HG03025 (cell line): ENCODE results near the gene METRNL.
"Not testable (repeated sequence)": the region's sequence is repeated elsewhere in the genome, so short reads cannot be mapped to it uniquely, and the experiment has no call there.

ENCODE experiments used
- ATAC-seq: cut with Tn5 transposase; IDR thresholded peaks from one replicate; pipeline ENCODE4 v1.9.1; 2021; ENCODE audit warnings: mild to moderate bottlenecking, moderate library complexity; ENCODE audit not compliant: unreplicated experiment, low FRiP score

METRNL gene

DNA sequence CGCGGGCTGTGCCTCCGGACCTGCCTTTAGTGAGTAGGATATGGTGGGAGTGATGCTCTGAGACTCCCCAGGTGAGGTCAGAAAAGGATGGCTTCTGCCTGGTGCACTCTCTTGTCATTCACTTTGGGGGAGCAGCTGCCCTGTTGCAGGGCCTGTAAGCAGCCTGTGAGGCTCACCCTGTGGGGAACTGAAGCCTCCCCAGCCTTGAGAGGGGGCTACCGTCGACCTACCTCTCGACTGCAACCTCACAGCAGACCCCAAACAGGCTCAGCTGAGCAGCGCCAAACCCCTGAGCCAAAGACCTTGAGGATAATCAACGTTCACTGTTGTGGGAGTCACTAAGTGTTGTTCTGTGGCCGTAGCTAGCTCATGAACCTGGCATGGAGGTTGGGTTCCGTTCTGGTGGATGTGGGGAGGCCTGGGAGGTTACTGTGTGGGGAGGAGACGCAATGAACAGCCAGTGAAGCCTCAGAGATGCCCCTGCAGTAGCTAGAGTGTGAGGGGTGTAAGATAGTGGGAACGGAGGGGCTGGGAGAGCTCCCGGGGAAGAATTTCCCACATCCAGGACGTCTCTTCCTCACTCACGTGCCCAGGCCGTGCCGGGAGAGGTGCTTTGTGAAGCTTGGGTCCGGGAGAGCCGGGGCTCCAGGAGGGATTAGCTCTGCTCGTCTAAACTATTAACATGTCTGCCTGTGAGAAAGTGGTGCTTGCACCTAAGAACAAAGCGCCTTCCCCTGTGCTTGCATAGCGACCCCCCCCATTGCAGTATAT lies 38.8 kb downstream of the METRNL start:
- no peak for ATAC-seq

DNA sequence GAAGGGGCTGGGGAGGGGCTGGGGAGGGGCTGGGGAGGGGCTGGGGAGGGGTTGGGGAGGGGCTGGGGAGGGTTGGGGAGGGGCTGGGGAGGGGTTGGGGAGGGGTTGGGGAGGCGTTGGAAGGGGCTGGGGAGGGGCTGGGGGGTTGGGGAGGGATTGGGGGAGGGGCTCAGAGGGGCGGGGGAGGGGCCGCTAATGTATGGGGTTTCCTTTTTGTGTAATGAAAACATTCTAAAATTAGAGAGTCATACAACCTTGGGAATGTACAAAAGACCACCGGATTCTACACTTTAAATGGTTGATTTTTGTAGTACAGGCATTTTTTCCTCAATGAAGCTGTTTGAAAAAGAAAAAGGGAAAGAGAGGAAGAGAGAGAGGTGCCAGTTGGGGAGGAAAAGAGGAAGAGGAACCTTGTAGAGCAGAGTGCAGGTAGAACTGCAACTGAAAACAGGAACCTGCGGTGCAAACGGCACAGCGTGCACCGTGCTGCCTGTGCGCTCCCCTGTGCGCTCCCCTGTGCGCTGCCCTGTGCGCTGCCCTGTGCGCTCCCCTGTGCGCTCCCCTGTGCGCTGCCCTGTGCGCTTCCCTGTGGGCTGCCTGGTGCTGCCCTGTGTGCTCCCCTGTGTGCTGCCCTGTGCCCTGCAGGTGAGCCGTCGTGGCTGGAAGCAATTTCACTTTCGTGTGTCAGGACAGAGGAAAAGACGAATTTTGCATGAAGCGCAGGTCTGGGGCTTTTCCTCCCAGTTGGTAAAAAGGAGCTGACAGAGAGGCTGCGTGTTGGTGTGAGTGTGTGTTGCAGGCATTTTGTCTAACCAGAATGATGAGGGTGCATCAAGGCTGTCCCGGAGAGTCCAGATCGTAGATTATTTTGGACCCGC lies 40.8 kb downstream of the METRNL start:
- ATAC-seq = no peak

DNA sequence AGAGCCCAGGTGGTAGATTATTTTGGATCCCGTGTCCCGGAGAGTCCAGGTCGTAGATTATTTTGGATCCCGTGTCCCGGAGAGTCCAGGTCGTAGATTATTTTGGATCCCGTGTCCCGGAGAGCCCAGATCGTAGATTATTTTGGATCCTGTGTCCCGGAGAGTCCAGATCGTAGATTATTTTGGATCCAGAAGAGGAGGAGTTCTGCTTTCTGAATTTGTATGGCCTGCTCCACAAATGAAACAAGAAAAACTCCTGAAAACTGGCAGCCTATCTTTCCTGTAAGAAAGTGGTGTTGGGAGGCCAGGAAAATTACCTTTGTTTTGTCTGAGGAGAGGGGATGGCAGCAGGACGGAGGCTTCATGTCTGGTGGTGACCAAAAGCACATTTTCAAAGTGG lies 42.1 kb downstream of the METRNL start:
- ATAC-seq = not testable (repeated sequence)

DNA sequence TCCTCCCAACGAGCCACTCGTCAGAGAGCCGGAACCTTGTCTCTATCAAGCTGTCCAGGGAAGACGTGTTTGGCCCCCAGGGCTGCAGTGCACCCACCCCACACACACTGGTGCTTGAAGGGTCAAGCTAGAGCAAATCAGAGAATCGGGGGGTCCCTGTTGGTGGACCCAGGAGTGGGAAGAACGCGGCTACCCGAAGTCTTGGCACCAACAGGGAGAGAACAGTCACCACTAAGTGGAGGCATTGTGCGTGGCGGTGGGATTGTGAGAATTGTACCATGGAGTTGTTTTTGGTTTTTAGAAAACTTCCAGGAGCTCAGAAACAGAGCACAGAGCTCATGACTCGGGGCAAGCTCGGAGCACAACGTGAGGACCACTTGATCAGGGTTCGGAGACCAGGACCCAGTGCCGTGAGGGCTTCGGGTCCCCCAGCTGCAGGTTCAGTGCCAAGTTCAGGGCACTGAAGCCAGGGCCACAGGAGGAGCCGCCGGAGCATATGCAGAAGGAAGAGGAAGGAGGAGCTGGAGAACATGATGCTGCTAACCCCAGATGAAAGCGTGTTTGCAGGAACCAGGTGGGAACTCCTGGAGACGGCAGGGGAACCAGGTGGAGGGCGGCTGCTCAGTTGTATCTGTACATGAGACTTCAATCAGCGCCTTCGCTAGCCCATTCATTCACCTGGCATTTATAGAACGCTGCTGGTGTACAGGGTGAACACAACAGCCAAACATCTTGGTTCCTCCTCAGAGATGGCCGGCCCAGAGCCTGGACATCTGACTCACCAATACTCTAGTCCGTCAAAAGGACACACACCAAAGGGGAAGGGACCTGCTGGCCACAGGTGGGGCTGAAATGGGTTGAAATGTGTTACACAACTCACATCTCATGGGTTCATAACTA lies 42.8 kb downstream of the METRNL start:
- ATAC-seq = no peak

DNA sequence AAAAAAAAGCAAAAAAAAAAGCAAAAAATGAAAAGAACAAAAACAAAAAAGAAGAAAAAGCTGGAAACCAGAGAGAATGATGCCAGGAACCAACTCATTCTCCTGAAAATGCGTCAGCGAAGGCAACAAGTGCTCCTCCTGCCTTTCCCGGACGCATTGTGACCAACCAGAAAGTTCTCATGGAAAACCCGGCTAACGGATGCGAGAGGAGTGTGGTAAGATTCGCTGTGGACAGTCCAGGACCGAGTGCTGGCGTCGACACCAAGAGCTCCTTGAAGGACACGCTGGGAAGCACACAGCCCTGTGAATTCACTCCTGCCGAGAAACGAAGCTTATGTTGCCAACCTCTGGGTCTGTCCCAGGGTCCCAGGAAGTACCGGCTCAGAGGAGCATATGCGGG lies 43.4 kb downstream of the METRNL start:
- ATAC-seq = no peak

DNA sequence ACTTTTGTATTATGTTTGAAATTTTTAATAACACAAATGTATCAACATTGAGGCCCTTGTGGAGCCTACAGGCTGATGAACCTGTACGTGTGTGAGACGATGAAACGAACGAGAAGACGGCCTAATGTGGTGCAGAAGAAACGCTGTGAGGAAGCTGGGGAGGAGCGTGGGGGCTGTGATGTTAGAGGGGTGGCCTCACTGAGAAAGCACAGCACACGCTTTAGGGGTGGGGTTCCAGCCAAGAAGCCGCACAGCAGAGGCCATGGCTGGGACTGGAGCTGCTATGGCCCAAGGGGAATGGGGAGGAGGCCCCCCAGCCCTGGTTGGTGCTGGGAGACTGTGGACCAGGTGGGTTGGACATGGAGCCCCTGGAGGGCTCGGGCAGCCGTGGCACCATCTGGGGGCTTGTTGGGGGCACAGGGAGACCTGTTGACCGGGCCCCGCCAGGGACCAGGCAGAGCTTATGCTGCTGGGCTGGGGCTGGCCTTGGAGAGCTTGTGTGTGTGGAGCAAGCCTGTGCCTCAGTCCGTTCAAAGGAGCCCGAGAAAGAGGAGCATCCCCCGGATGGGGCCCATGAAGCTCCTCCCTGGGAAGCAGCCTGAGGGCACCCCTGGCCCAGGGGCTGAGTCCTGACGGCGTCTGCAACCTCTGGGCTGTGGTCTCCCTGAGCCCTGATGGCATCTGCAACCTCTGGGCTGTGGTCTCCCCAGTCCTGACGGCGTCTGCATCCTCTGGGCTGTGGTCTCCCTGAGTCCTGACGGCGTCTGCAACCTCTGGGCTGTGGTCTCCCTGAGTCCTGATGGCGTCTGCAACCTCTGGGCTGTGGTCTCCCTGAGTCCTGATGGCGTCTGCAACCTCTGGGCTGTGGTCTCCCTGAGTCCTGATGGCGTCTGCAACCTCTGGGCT lies 44.7 kb downstream of the METRNL start:
- no peak for ATAC-seq

DNA sequence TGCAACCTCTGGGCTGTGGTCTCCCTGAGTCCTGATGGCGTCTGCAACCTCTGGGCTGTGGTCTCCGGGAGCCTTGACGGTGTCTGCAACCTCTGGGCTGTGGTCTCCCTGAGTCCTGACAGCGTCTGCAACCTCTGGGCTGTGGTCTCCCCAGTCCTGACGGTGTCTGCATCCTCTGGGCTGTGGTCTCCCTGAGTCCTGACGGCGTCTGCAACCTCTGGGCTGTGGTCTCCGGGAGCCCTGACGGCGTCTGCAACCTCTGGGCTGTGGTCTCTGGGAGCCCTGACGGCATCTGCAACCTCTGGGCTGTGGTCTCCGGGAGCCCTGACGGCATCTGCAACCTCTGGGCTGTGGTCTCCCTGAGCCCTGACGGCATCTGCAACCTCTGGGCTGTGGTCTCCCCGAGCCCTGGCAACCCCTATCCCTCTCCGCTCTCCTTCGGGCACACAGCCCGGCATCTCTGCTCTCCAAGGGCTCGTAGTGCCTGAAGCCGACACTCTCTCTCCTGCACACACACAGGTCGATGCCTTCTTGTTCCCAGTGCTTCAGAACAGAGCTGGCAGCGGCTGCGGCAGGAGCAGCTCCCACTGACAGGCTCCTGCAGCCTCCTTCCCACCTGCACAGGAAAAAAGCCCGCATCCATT lies 45.6 kb downstream of the METRNL start:
- ATAC-seq = no peak

DNA sequence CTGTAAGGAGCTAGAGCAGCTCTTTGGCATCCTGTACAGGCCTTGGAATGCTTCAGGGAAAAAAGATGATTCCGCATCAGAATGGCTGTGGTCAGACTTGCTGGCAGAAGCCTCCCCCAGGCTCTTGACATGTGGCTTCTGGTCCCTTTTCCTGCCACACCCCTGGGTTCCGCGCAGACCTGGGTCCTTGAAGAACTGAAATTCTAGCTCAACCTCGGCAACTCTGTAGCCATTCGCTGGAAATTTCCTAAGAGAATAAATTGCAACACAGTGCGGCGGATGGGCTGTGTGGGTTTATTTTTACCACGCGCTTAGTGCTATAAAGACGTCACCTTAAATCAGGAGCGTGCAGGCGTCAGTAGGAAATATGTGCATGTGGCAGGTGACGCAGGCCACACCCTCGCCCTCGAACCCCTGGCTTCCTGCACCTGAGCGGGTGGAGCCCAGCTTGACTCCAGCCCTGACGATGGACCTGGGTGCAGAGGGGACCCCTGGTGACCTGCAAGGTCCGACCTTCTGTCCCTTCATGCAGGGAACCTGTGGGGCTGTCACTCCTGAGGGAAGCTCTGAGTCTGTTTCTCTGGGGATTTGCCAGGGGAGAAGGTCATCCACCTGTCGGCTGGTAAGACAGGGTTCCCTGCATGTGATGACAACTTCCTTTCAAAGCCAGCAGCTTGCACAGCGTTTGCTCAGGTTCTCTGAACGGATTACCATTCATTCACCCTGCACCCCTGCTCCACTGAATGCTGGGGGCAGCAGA lies 46.3 kb downstream of the METRNL start:
- no peak for ATAC-seq

DNA sequence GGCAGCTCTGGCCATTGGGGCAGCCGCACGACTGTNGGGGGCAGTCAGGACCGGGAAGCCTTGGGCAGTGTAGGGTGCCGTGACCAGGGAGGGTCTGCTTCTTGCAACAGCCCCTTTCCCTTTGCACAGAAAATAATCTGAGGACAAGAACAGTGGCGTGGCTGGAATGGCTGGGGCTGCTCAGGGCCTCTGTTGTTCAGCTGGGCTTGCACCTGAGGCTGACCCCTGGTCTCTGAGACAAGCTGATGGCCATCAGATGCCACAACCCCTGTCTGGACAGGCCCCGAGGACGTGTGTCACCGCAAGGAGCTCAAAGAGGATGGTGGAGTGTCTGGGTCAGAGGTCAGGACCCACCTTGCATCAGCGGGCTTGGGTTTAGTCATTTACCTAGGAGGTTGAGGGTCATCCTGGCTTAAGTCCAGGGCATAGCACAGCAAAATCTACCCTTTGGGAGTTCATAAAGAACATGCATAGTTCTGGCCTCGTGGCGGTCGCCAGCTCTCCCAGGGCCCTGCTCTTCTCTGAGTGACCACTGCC lies 46.9 kb downstream of the METRNL start:
- ATAC-seq = no peak

DNA sequence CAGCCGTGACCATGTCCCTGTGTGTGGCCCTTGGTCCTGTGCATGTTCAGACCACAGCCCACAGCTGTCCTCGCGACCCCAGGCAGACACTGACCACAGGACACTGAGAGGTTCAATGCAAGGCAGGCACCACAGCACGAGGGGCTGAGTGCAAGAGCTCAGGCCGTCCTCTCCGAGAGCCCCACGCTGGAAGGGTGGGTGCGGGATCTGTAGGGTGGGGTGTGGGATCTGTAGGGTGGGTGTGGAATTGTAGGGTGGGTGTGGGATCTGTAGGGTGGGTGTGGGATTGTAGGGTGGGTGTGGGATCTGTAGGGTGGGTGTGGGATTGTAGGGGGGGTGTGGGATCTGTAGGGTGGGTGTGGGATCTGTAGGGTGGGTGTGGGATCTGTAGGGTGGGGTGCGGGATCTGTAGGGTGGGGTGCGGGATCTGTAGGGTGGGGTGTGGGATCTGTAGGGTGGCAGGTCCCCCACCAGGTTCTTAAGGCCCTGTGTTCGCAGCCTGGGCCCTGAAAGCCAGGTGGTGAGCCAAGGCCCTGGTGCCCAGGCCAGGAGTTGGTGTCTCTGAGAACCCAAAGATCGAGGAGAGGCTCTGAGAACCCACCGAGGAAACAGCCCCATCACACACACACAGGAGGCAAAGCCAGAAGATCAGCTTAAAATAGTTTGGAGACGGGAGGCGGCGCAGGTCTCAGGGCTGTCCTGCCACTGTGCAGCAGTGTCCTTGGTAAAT lies 48.2 kb downstream of the METRNL start:
- ATAC-seq = no peak

DNA sequence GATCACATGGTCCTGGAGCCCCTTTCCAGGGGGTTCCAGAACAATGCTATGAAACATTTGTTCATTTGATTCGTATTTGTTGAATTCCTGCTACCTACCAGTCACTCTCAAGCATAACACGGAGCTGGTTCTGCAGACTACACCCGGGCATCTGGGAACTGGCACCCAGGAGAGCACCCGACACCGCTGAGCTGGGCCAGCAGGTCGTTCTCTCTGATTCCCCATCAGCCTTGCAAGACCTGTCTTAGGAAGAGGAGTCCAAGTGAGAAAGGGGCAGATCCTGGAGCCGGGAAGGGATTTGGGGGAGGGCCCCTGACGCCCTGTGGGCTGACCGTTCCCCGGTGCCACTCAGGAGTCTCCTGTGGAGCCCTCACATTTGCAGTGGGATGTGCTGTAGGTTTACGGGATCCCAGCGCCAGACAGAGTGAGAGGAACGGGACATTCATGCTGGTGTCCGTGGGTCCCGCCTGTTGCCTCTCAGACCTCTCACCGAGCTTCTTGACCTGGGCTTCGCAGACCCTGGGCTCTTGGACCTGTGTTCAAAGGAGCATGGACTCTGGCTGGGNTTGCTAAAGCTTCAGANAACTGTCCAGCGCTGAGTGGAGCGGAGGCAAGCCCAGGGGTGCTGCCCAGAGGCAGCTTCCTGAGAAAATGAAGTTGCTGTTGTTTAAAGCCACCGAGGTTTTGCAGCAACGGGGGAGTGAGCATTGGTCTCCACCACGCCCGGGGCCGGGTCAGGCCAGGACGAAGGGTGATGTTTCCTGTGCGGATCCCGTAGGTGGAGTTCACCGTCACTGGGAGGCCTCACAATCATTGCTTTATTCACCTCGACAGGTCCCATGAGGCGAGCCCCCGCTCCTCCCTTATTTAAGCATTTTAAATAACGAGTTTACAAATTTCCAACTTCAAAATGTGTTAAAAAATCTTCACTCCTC lies 49.2 kb downstream of the METRNL start:
- no peak for ATAC-seq

DNA sequence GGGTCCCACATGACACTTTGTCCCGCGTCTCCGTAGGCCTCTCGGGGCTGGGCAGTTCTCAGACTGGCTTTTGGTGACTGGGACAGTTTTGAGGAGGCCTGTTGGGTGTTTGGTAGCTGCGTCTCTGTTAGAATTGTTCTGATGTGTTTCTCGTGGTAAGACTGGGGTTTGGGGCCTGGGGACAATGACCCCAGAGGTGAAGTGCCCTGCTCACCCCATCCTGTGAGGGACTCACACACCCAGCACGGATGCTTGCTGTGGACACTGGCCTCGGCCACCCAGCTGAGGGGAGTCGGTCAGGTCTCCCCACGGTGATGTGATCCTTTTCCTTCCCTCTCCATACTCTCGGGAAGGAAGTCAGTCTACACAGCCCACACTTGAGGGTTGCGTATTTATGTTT lies 50.3 kb downstream of the METRNL start:
- no peak for ATAC-seq

DNA sequence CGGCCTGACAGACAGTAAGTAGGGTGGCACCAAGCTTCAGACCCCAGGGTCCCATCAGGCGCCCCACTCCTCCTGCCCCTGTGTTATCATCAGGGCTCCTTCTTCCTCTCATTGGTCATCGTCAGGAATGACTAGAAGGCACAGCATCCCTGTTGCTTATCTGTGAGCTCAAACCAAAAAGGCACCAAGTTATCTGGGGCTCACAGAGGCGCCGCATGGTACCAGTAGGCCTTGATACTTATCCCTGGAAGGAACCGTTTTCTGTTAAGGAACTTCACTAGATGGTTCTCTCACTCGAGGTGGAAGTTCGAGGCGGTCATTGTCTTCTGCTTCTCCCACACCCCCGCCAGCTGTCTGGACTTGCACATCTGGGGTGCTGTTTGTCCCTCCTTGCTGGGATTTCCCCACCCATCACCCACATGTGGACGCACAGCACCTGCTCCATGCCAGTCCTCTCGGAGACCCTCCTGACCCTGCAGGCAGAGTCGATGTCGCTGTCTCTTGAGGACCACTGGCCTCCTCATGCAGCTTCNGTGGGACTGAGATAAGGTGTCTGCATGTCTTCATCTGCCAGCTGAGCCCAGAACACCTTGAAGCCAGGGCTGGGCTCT lies 52.1 kb downstream of the METRNL start:
- ATAC-seq = no peak

DNA sequence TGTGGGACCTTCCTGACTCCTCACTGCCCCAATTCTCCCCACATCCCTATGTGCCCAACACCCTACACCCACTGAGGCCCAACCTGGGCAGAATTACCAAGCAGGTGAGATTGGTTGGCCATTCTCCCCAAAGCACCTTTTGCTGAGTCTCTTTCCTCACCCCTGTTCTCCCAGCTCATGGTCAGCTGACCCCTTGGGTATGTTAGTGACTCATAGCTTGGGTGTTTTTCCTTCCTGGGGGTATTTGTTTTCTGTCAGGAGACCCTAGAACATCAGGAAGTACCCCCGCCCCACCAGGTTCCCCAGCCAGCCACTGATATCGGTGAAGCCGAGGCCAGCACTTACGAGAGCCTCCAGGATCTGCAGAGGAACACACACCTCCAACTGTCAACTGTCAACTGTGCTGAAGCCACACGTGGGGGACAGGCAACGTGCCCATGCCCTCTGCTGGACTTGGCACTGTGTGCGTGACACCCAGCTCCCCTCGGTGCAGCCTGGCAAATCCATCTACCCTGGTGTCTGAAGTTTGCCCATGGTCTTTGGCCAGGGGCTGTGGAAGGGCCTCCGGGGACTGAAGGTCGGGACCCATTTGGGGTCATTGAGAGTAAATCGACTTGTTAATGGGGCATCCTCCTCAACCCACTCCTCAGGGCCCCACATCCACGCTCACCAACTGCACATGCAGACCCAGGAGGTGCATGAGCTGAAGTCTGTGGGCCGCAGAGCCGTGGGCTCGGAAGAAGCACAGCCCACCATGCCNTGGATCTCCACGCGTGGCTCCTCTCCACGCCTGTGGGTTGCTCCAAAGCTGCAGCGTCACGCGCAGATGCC lies 53.1 kb downstream of the METRNL start:
- no peak for ATAC-seq
